ENCODE results near the gene RFX2.

The RFX2 gene

GRCh38 chr19:6103894-6104293 lies 6.4 kb downstream of the RFX2 start:
- no peak for DNase-seq (ENCODE audit: low read depth)

- DNase-seq (ENCODE audit: low read depth) = no peak
Observed at GRCh38 chr19:6103217-6103644, 7.1 kb downstream of the RFX2 start.

DNA sequence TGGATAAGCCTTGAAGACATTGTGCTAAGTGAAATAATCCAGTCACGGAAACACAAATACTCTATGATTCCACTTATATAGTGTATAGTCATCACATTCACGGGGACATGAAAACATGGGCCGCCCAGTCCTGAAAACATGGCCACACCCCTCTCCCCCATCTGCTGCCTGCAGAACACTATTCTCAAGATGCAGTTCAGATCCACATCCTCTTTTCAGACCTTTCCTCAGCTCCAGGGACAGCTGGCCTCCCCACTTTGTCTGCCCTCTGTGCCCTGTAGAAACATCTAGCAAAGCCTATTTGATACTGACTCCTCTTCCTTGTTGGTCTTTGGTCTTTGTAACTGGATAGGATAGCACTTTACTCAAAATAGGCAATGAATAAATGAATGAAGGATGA lies 8.3 kb downstream of the RFX2 start:
- no peak for DNase-seq (ENCODE audit: low read depth)

- DNase-seq (ENCODE audit: low read depth) = no peak
Observed at GRCh38 chr19:6101291-6101825, 8.9 kb downstream of the RFX2 start.

GRCh38 chr19:6100284-6100915 lies 9.9 kb downstream of the RFX2 start:
- no peak for DNase-seq (ENCODE audit: low read depth)

- no peak for DNase-seq (ENCODE audit: low read depth)
Observed at GRCh38 chr19:6099599-6099998, 10.7 kb downstream of the RFX2 start.

DNA sequence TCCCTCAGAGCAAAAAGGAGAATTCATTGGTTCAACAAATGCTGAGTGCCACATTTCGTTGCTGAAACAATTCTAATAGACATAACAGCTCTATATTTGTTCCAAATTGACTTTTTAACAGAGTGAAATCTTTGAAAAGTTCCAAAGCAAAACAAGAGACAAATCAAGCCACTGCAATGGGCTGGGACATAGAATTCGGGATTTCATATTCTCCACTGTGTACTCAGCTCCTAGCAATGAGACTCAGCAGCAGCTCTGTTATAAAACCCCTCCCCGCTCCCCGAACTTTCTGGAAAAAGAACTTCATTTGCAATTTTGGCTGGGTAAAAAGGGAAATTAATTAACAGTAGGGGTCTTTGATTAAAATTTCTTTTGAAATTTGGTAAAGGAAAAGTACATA lies 11.3 kb downstream of the RFX2 start:
- DNase-seq (ENCODE audit: low read depth) = no peak

DNA sequence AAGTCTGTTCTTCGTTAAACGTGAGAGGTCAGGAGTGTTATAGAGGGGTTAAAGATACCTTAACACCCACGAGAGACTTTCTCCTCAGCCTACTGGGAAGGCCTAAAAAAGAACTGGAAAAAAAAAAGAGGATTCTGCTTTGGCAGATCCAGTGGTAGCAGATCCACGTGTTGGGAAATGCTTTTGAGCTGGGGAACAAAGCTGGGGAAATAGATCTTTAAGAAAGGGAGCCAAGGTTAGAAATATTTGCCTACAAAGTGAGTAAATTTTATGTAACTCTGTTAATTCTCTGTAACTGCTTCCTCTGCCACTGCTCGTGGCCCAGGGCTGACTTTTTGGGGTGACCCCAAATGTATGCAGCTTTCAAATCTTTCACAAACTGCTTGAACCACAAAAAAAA lies 11.7 kb downstream of the RFX2 start:
- no peak for DNase-seq (ENCODE audit: low read depth)

- no peak for DNase-seq (ENCODE audit: low read depth)
Observed at GRCh38 chr19:6097911-6098310, 12.4 kb downstream of the RFX2 start.

GRCh38 chr19:6095760-6096159 lies 14.5 kb downstream of the RFX2 start:
- no peak for DNase-seq (ENCODE audit: low read depth)

GRCh38 chr19:6092329-6093286 lies 17.7 kb downstream of the RFX2 start:
- DNase-seq (ENCODE audit: low read depth) = no peak

- no peak for DNase-seq (ENCODE audit: low read depth)
Observed at GRCh38 chr19:6091771-6092291, 18.5 kb downstream of the RFX2 start.

DNA sequence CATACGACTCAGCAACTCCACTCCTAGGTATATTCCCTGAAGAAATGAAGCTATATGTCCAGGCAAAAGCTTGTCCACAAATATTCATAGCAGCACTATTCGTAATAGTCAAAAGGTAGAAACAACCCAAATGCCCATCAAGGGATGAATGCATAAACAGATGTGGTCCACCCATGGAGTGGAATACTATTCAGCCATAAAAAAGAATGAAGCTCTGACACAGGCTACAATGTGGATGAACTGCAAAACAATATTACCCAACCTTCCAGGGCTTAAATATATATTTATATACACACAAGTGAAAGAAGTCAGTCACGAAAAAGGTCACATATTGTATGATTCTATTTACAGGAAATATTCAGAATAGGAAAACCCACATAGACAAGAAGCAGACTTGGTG lies 19.7 kb downstream of the RFX2 start:
- no peak for DNase-seq (ENCODE audit: low read depth)

DNA sequence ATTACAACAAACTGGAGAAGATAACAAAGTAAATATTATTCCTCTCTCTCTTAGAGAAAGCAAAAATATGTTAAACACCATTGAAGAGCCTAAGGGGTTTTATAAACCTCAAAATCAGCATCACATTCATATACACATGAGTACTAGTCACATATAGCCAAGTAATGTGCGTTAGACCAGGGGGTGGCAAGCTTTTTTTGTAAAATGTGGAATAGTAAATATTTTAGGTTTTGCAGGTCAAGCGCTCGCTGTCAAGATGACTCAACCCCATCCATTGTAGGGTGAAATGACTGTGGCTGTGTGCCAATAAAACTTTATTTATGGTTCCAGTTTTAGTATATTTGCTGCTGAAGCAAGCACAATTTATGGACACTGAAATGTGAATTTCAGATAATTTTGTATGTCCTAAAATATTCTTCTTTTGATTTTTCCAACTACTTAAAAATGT lies 21.7 kb downstream of the RFX2 start:
- no peak for DNase-seq (ENCODE audit: low read depth)

DNA sequence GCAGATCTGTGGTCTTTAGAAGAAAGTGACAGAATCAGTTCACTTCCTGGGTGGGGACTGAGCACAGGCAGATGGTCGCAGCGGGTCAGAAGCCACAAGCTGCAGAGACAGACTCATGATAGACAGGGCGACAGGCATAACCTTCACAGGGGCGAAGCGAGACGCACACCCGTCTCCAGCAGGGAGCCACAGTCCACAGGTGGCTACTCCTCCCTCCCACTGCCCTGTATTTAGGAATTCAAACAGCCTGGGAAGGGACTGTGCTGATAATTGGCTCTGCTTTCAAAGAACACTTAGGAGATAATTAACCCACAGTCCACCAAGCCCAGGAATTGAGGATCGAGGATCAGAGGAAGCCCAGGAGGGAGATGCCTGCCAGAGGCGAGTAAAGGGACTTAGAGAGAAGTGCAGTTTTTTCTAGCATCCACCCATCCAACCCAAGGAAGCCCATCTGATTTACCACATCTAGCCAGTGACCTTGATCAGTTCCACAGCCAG lies 23.2 kb downstream of the RFX2 start:
- no peak for DNase-seq (ENCODE audit: low read depth)

- DNase-seq (ENCODE audit: low read depth) = no peak
Observed at GRCh38 chr19:6086068-6086788, 24.1 kb downstream of the RFX2 start.

DNA sequence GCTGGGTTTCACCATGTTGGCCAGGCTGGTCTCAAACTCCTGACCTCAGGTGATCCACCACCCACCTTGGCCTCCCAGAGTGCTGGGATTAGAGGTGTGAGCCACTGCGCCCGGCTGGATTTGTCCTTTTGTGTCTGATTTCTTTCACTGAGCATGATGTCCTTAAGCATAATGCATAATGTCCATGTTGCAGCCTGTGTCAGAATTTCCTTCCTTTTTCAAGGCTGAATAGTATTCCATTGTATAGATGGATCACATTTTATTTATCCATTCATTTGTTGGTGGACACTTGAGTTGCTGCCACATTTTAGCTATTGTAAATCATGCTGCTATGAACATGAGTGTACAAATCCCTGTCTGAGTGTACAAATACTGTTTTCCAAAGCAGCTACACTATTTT lies 25.5 kb downstream of the RFX2 start:
- DNase-seq (ENCODE audit: low read depth) = no peak

- DNase-seq (ENCODE audit: low read depth) = no peak
Observed at GRCh38 chr19:6079107-6079506, 31.2 kb downstream of the RFX2 start.

GRCh38 chr19:6078068-6078467 lies 32.2 kb downstream of the RFX2 start:
- no peak for DNase-seq (ENCODE audit: low read depth)

- no peak for DNase-seq (ENCODE audit: low read depth)
Observed at GRCh38 chr19:6076675-6077463, 33.4 kb downstream of the RFX2 start.

DNA sequence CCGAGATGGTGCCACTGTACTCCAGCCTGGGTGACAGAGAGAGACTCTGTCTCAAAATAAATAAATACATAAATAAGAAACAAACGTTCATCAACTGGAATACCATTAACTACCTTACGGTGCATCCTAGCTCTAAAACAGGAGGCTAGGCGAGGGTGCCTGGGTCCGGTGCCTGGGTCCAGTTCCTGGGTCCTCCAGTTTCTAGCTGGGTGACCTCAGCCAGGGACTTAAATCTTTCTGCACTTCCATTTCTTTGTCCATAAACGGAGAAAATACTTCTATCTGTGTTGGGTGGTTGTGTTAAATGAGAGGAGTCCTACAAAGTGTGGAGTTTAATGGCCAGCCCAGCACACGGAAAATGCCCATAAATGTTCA lies 34.0 kb downstream of the RFX2 start:
- DNase-seq (ENCODE audit: low read depth) = no peak
